Heart left ventricle (tissue), 16 donors: Measurements from ENCODE around the gene ANKRD2. TPM values are rescaled to one million over a fixed set of nuclear protein-coding genes. Genes with fewer than 3 reads are reported as not detected.
"Not testable (repeated sequence)": the region's sequence is repeated elsewhere in the genome, so short reads cannot be mapped to it uniquely, and the experiment has no call there.

Experiments used
- ATAC-seq, 4 donors: fragments of 200-7000 bp; cut with Tn5 transposase; one replicate each; pipeline ENCODE4 v1.9.1; 2020 to 2022; ENCODE audit warnings: moderate library complexity in 4 of 4, mild to moderate bottlenecking in 3 of 4, moderate number of reproducible peaks in 1 of 4
- DNase-seq, 5 donors: peaks; one replicate each; pipeline ENCODE4 v3.0.0-alpha.2; 2020
- H3K27ac ChIP-seq, 12 donors: fragments of 200-600 bp; sonication (generic) in 4 of 12; one replicate each; pipeline versions ENCODE4 v1.5.0 to v1.8.0; 2016 to 2022; ENCODE audit warnings: mild to moderate bottlenecking in 2 of 12
- H3K27me3 ChIP-seq, 9 donors: fragments of 200-600 bp; sonication (generic) in 2 of 9; one replicate each; pipeline versions ENCODE4 v1.5.1 to v1.8.0; 2016 to 2022; ENCODE audit warnings: mild to moderate bottlenecking in 3 of 9
- H3K36me3 ChIP-seq, 9 donors: fragments of 200-600 bp; sonication (generic) in 2 of 9; one replicate each; pipeline versions ENCODE4 v1.5.0 to v1.8.0; 2018 to 2022; ENCODE audit warnings: mild to moderate bottlenecking in 2 of 9
- H3K4me1 ChIP-seq, 12 donors: fragments of 200-600 bp; sonication (generic) in 4 of 12; one replicate each; pipeline versions ENCODE4 v1.5.0 to v1.8.0; 2016 to 2022; ENCODE audit warnings: mild to moderate bottlenecking in 3 of 12
- H3K4me3 ChIP-seq, 12 donors: fragments of 200-600 bp; sonication (generic) in 4 of 12; one replicate each; pipeline versions ENCODE4 v1.5.0 to v1.8.0; 2017 to 2022; ENCODE audit warnings: mild to moderate bottlenecking in 9 of 12, moderate library complexity in 4 of 12
- H3K9me3 ChIP-seq, 12 donors: fragments of 200-600 bp; sonication (generic) in 4 of 12; one replicate each; pipeline versions ENCODE4 v1.5.0 to v1.8.0; 2016 to 2022; ENCODE audit warnings: mild to moderate bottlenecking in 1 of 12
- CTCF ChIP-seq, 12 donors: fragments of 200-600 bp; sonication (generic) in 4 of 12; IDR thresholded peaks; one replicate each; pipeline versions ENCODE4 v1.5.0 to v1.8.0; 2018 to 2022; ENCODE audit warnings: antibody characterized with exemption in 12 of 12, mild to moderate bottlenecking in 5 of 12
- POLR2A ChIP-seq, 2 donors: fragments of 450-650 bp; IDR thresholded peaks; one replicate each; pipeline ENCODE4 v1.6.1; 2017; ENCODE audit warnings: antibody characterized with exemption in 2 of 2, mild to moderate bottlenecking in 2 of 2, moderate library complexity in 2 of 2
- WGBS, 4 donors: extraction: QIAGEN DNeasy Blood & Tissue Kit in 2 of 4; methylation state at CpG; one replicate each; pipeline versions ENCODE4 v1.1.5 to v1.1.7; 2013 to 2018; 5-methylcytosine and 5-hydroxymethylcytosine counted together
- intact Hi-C, 10 donors: fragments of 100-400 bp; cut with DNase I; formaldehyde crosslinking; loops; one replicate each; pipeline versions ENCODE4 v1.11.1 to v1.14.2; 2022
- polyA plus RNA-seq, 2 donors: library from polyadenylated mRNA; stranded (reverse); fragments of 200-250 nt; gene quantifications; one replicate each; pipeline ENCODE4 v1.2.3, GENCODE V29; 2013
- total RNA-seq, 9 donors: library from RNA; depleted of rRNA in 2 of 9; stranded (reverse); fragments of >200 nt in 2 of 9; fragmentation: NEBNext Ultra II Directional in 3 of 9; extraction: Animal tissue kit (Norgen Biotek cat#: 25700) in 3 of 9; gene quantifications; one replicate each; pipeline versions ENCODE4 v1.1.0 to v1.2.4, GENCODE V29; 2016 to 2023
- donor health status: ischemic (EF 13 %, LVEDD 7.1; RV severe dilation, severe dysfunction).
- donor health status: healthy with polysubstance abuse.
- donor health status: DM: no; HTN: yes; CAD: no.
- donor health status: DM: no; HTN: no; CAD: no.
- donor health status: ischemic (EF 25% LVEDD 6.9; RV normal size, moderate dysfunction).
- donor health status: ischemic (EF 25% LVEDD 5.7; RV mildly dilated, moderate dysfunction).
- donor health status: healthy.
- donor health status: DM: yes; HTN: yes; CAD: no.
- donor health status: ischemic (EF 35%, LVEDD 5.7; RV mildly dilated, moderate dysfunction).
- donor health status: nonischemic (EF 11% LVEDD 7.7; RV severe dilation, severe dysfunction).
- donor health status: DM: yes; HTN: yes; CAD: no.
- donor health status: PGD.
- donor health status: ischemic (EF 29% LVEDD 5.4; RV normal size, mild dysfunction).
- donor health status: nonischemic (EF 23%, LVEDD 6.1; RV moderate dilation, normal function).

Gene ANKRD2
- total and polyA plus RNA-seq, 11 donors = 56.7 to 2,367 (median 517) TPM

- TF ChIP-seq CTCF (IDR thresholded peaks at IDR 0.05) (no peak), POLR2A (IDR thresholded peaks at IDR 0.05) (no peak)
- Histone ChIP-seq H3K27me3 (no peaks in the 10 kb centered on the region), H3K9me3 (no peaks in the 10 kb centered on the region), H3K4me3 (no peak overlapping the region), H3K36me3 (no peaks in the 10 kb centered on the region), H3K27ac (no peak overlapping the region), H3K4me1 (peaks cover 0 to 54% (median 20%) of the 10 kb centered on the region in 12 donors)
- WGBS, 4 donors = 97 to 100% (median 98%) methylated on average over 1 of the region's 1 CpG
- ATAC-seq = no peak
- no peak for DNase-seq
- intact Hi-C loops = no loop called here
Measured at GRCh38 chr10:97525683-97526110, 46.9 kb upstream of the ANKRD2 start.

GRCh38 chr10:97528876-97529275 is 43.7 kb upstream of the ANKRD2 start:
- H3K27ac ChIP-seq, H3K36me3 ChIP-seq, DNase-seq, intact Hi-C loops, H3K27me3 ChIP-seq, ATAC-seq, H3K9me3 ChIP-seq, H3K4me3 ChIP-seq: not testable (repeated sequence)
- WGBS, 4 donors = 80 to 98% (median 96%) methylated on average over 1 to 28 of the region's 29 CpGs; no CpG with 5 or more reads in 1 of the 4 donors
- peaks cover 0 to 27% (median 6%) of the 10 kb centered on the region in 12 donors for H3K4me1 ChIP-seq

- TF ChIP-seq POLR2A (IDR thresholded peaks at IDR 0.05) (no peak), CTCF (IDR thresholded peaks at IDR 0.05) (no peak)
- peak in 1 of 4 donors; percentile 41 for ATAC-seq
- Histone ChIP-seq H3K27ac (no peak overlapping the region), H3K9me3 (no peaks in the 10 kb centered on the region), H3K4me3 (no peak overlapping the region), H3K4me1 (peaks cover 0 to 22% (median 4%) of the 10 kb centered on the region in 12 donors), H3K36me3 (no peaks in the 10 kb centered on the region), H3K27me3 (no peaks in the 10 kb centered on the region)
- DNase-seq = no peak
- intact Hi-C loops = no loop called here
- 77 to 81% (median 81%) methylated on average over 14 of the region's 14 CpGs for WGBS, 4 donors
Measured at GRCh38 chr10:97529685-97530465, 42.7 kb upstream of the ANKRD2 start.

- Histone ChIP-seq H3K36me3 (no peaks in the 10 kb centered on the region), H3K4me1 (peaks cover 0 to 14% (median 0%) of the 10 kb centered on the region in 12 donors), H3K9me3 (no peaks in the 10 kb centered on the region), H3K27ac (no peak overlapping the region), H3K27me3 (no peaks in the 10 kb centered on the region), H3K4me3 (no peak overlapping the region)
- no peak for DNase-seq
- ATAC-seq = no peak
- intact Hi-C loops = no loop called here
- TF ChIP-seq POLR2A (IDR thresholded peaks at IDR 0.05) = no peak
- TF ChIP-seq CTCF (IDR thresholded peaks at IDR 0.05) = no peak
- 87 to 95% (median 92%) methylated on average over 9 to 10 of the region's 10 CpGs for WGBS, 4 donors
Measured at GRCh38 chr10:97531401-97531986, 41.1 kb upstream of the ANKRD2 start.
